NCI-H2029 treated with DMSO at 0.1 percent for 48 hours (cell line): ENCODE data around the gene EHD4.

Experiments
- DNase-seq: peaks from one replicate; lab custom pipeline; 2025; lab: John Stamatoyannopoulos, UW

The EHD4 gene

DNA sequence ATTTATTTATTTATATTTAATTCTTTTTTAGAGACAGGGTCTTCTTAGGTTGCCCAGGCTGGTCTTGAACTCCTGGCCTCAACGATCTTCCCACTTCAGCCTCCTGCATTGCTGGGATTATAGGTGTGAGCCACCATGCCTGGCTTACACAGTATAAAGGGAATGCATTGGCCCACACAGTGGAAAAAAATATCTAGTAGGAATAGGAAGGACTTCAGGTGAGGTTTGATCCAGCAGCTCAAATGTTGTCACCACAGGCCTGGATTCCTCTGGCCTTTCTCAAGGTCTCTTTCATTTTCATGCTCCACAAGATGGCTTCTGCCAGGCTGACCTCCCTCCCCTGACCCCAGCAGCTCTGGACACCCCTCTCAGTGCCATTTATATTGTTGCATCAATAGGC lies 76.4 kb downstream of the EHD4 start:
- no peak for DNase-seq

DNA sequence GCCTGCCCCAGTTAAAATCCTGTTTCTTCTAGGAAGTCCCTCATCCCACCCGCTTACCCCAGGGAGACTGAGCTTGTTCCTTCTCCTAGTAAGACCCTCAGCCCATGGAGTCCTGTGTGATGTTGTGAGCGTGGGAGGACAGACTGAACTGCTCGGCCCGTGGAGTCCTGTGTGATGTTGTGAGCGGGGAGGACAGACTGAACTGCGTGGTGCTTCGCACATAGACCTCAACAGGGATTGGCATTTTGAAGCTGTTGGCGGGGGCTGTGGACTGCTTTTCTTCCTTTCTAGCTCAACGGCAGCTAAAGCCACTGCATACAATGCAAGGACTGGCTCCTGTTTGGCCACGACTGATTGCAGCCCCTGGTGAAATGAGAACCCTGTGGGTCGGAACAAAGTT lies 76.9 kb downstream of the EHD4 start:
- no peak for DNase-seq

DNA sequence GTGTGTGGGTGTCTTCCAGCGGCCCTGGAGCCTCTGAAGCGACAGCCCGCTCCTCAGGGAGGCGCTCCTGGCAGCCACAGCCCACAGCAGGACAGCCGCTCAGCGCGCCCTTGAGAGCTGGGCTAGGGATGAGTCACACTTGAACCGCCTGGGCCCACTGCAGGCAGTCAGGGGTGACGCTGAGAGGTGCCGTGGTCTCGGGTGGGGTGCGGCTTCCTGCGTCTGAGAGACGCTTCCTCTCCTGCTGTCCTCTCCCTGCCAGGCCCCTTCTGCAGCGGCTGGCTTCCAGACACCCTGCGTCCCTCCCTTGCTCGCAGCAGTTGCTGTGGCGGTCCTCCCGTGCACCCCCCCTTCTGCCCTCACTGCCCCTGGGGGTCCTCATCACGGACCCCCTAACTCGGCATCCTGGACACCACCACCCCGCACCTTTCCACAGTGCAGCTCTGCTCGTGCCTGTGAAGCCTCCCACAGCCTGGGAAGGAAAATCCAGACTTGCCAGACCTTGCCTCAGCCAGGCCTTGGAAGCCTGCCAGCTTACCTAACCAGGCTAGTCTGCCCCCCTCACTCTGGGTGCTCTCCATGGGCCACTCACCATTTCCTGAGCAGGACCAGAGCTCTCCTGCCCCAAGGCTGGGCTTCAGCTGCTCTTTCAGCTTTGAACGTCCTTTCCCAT lies 77.4 kb downstream of the EHD4 start:
- DNase-seq: peak; percentile 30

DNA sequence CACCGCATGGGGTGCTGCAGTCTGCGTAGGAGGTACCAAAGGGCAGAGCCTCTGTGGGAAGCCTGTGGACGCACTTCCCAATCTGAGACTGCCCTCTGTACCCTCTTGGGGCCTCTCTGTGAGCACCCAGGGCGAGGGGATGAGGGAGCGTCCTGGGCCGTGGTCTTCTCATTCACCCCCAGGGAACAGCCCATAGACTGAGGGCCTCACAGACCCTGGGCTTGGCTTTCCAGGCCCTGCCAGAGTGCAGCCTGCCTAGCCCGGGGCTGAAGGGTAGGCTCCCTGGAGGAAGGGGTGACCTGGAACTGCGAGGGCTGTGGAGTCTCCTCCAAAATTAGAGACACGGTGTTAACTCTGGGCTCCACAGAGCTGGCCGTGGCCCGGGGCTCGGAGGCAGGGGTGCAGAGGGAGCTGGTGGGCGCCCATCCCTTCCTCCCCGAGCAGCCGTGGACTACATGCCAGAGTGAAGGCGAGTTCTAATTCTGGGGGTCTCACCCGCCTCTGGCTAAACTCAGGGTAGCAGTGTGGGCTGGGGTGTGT lies 78.0 kb downstream of the EHD4 start:
- DNase-seq: no peak

DNA sequence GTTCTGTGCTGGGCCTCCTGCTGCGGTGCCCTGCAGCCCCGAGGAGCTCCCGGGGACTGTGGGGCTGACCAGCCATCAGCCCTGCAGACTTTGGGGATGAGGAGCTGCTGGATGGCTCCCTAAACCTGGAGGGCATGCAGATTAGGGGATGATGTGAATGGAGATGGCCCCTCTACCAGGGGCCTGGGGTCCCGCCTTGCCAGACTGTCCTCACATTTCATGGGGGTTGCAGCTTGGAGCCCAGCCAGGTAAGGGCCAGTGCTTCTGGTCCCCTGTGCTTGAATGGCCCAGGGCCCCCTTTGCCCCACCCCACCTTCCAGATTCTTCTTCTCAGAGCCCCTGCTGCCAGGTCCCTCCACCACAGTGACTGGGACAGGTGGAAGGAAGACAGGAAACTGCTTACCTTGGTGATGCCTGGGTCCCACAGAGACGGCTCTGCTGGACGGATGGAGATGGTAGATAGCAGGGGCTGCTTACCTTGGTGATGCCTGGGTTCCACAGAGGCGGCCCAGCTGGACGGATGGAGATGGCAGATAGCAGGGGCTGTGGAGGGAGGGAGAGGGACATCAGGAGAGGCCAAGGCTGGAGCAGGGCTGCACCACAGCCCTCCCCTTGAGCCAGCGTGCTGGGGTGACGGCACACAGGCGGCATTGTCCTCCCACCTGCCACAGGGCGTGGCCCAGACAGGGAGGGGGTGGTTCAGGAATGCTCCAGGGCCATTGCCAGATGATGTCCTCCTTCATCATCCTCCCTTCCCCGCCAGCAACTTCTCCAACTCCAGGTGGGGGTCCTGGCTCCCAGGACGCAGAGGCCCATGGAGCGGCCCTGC lies 78.7 kb downstream of the EHD4 start, which contains the start of gene SPTBN5:
Gene SPTBN5, minus strand, starts transcription at position 632 of the 829 bp plus-strand sequence. Its CDS starts 556 bp downstream, at position 76.
- no peak for DNase-seq

DNA sequence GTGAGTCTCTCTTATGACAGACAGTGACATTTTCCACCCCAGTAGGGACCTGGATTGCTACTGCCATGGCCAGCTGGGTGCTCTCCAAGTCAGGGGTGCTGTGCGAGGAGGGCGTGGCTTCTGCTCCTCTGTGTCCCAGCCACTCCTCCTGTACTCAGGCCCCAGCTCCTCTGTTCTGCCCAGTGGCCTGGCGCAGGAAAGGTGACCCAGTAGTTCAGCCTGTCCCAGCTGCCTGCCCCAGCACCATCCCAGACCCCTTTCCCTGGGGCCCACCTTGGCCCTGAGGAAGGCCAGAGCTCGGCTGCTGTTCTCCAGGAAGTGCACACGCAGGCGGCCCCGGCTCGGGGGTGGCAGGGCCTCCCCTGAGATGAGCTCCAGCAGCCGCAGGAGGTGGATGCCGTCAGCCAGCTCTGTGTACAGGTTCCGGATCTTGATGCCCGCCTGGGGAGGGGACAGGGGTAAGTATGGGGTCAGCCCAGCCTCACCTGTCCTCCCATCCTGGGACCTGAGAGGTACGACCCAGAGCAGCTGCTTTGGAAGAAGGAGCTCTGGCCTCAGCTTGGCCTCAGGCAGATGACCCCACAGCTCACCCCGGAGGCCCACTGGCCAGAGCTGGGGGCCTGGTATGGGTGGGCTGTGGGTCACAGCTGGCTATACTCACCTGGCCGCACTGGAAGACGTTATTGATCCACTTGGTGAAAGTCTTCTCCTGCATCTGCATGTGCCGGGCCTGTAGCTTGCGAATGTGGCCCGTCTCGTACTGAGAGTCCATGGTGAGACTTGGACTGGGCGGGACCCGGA lies 79.5 kb downstream of the EHD4 start:
- peak; percentile 12 for DNase-seq

DNA sequence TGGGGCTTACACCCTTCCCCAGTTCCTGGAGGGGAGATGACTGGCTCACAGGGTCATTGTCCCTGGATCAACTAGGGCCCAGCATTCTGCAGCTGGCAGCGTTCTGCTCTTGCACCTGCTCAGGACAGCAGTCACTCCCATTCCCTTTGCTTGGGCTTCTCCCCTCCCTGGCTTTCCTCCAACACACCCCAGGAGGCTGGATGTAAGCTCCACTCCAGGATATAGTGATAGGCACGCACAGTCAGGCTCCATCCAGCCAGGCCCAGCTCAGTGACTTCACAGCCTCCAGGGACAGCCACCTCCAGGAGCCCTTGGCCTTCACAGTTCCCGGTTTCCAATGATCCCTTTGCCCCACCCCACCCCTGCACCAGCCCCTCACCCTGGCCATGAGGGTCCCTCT lies 80.4 kb downstream of the EHD4 start:
- DNase-seq: peak; percentile 67

DNA sequence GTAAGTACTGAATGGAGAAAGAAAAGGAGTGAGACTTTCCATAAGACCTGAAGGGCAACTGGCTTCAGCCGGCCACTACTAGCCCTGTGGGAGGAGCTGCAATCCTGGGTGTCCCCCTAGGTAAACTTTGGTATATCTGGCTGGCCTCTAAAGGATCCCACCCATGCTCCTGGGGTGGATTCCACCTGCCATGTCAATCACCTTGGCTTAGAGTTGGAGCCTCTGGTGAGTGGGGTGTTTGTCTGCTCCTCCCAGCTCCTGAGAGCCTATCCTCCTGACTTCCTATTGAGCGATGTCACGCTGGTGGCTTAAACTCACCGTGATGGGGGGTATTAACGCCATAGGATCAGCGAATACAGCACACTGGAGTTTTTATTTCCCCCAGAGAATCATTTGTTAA lies 81.1 kb downstream of the EHD4 start:
- DNase-seq: no peak

DNA sequence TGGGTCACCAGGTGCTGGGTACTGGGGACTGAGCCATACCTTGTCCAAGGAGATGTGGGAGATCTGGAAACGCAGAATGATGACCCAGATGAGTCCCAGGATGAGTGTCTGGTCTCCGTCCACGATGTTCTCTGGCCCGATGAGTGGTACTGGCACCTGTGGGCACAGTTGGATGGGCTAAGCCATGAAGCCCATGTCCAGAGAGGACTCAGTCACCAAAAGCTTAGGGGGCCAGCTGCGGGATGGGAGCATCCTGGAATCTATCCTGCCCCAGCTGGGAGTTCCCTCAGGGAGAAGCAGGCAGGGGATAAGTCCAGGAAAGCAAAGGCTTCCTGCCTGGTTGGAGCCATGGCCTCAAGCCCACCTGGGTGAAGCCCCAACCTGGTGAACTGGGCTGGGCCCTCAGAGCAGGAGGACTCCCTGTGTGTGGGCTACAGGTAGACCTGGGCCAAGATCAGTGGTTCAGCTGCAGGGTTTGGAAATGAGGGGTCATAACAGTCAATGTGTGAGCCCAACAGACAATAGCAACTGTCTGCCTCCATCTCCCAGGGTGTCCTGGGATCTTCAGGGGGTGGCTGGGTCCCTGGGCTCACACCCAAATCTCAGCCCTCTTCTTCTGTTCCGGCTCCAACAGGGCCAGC lies 82.2 kb downstream of the EHD4 start:
- no peak for DNase-seq

DNA sequence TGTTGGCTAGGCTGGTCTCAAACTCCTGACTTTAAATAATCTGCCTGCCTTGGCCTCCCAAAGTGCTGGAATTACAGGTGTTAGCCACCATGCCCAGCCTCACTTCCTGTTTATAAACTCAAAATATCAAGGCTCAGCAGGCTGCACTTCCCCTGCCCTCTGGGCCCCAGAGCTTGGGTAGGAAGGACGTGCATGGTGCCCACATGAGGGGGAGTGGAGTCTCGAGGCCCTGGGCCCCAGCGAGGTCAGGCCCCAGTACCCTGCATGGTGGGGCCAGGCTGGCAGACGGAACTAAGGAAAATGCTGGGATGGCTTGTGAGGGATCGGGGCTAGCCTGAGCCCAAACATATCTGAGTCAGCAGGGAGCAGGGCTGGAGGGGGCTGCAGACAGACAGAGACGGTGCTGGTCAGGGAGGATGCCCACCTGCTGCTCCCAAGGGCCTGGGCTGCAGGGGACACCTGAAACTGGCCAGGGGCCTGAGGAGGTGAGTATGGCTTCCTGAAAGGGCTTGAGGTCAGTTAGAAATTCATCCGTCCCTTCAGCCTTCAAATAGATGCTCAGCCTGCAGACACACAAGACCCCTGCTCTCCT lies 83.6 kb downstream of the EHD4 start:
- no peak for DNase-seq

DNA sequence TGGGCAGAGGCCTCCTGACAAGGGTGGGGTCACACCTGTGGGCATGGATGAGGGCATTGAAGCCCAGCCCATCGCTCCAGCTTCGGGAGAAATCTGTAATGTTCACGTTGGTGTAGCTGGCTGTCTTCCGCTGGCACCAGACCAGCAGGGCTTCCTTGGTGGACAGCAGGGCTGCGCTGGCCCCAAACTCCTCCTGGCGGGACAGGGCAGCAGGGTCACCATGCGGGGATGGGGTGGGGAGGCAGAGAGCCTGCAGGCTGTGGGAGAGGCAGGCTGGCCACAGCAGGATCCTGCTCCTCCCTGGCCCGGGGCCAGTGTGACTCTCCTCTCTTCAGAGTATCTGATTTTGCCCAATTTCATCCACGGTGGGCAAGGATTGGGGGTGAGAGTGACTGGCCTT lies 84.5 kb downstream of the EHD4 start:
- no peak for DNase-seq

DNA sequence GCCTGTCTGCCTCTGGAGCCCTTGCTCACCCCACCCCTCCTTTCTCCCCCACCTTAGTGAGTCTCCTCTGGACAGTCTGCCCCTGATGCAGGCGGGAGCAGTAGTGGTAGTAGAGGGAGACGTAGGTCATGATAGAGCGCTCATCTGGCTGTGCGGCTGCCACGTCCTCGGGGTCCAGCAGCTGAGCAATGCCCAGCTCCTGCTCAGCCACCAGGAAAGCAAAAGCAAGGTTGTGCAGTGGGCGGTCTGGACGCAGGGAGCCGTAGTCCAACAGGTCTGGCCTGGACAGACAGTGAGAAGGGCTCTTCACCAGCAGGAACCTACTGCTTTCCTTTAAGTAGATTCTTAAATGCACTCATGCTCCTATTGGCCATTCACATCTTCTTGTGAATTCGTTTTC lies 85.2 kb downstream of the EHD4 start:
- DNase-seq: no peak

DNA sequence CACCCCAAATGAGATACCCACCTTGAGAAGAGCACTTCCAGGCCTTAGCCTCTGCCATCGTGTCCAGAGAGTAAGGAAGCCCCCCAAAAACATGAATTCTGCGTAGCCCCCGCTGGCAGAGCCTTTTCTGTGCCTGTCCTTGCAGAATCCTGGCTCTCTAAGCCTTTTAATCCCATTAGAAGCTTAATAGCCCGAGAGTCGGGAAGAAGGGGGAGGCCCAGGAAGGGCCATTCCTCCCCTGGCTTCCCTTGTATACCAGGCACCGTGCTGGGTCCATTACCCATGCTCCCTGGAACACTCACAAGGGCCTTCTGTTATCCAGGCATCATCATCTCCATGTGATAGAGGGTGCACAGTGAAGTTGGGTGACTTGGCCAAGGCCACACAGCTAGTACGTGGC lies 85.6 kb downstream of the EHD4 start:
- DNase-seq: no peak

DNA sequence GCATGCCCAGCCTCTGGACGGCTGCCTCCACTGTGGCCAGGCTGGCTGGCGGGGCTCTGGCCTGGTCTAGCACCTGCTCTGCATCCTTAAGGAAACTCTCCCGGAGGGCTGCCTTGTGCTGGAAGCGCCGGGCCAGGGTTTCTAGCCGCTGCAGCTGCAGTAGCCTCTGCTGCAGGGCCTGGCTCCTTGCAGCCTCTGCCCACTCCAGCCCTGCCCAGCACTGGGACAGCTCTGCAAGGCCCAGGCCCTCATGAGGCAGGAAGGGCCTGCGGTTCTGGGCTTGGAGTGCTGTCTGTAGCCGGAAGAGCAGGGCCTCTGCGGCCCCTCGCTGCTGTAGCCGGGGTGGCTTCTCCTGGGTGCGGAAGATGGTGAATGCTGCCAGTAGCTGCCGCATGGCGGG lies 86.5 kb downstream of the EHD4 start:
- no peak for DNase-seq

DNA sequence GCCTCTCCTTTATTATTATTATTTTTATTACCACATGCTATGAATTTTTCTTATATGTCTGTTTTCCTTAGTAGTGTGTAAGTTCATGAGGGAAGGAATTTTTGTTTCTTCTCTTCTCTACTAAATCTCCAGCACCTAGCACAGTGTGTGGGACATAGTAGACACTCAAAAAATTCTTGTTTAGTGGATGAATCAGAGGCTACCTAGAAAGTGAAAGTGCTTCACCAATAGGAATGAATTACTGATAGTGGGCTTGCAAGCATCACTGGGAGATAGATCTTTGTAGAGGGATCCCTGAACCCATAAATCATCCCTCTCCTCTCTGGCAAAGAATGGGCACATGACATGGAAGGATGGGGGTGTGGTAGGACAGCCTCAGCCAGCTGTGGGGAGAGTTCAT lies 87.0 kb downstream of the EHD4 start:
- DNase-seq: no peak

DNA sequence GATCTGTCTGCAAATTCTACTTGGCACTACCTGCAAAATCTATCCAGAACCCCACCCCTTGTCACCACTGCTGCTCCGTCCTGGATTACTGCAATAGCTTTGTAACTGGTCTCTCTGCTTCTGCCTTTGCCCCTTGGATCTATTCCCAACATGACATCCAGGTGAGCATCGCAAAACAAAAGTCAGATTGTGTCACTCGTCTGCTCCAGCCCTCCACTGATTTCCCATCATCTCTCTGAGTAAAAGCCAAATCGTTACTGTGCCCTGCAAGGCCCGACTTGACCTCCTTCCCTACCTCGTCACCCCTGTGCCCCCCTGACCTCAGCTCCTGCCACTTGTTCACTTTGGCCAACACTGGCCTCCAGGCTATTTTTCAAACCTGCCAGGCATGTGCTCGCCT lies 87.9 kb downstream of the EHD4 start:
- no peak for DNase-seq

DNA sequence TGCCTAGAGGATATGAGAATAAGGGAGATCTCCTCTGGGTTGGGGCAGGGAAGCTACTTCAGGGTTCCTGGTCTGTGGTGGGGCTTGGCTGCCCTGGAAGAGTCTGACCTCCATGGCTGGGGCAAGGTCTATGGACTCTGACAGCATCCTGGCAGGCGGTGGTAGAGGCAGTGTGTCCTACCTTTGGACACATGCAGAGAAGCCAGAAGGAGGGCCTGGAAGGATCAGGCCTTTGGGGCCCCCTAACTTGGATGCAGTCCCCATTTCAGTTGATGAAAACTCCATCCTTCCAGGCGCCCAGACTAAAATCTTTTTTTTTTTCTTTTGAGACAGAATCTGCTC lies 88.9 kb downstream of the EHD4 start:
- no peak for DNase-seq

DNA sequence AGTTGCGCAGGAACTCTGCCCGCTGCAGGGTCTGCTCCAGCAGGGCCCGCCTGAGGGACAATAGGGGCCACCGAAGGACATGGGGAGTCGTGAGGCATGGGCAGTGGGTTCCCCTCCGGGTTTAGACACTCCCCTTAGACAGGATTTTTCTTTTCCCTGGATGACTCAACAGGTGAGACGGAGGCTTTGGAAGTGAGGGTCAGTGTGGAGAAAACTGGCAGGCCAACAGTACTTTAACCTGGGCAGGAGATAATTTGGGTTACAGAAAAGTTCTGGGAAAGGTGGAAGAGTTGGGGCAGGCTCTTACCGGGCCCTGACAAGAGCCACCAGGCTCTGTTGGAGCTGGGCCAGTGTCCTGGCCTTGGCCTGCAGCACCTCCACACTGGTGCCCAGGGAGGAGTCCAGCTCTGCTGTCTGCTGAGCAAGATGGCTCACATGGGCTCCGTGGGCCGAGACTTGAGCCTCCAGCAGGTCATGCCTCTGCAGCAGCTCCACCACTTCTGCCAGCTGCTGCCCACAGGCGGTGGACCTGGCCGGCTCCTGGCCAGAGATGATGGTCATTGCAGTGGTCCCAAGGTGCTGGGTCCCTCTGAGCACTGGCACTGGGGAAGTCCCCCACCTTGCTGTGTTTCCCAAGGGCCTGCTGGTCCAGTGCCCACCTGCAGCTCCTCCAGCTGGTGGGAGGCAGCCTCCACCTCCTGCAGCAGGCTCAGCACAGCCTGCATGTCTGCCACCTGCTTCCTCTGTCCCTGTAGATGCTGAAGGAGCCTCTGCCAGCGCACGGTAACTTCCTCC lies 89.5 kb downstream of the EHD4 start:
- no peak for DNase-seq

DNA sequence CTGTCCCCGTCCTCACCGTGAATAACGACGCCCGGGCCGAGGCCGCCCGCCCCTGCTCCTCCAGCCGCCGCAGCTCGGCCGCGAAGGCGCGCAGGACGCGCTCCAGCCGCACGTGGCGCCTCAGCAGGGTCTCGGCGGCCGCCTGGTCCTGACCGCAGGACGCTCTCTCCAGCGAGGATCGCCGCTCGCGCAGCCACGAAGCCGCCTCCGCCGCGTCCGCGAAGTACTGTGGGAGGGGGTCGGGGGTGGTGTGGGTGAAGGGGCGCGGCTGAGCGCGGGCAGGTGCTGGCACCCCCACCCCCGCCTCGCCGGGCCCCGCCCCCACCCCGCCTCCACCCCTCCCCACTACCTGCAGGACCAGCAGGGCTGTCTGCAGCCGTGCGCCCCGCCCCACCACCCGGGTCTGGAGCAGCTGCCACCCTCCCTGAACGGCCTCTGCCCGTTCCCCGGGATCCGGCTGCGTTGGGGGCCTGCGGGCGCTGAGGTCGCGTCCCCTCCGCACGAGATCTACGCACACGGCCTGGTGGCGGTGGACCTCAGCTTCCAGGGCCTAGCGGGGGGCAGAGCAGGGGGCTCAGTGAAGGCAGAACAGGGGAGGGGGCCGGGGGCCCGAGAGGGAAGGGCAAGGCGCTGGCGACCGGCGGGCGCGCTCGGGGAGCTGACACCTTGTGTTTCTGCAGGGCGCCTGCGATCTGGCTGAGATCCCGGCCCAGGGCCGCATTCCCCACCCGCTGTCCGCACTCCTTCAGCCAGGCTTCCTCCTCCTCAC lies 90.3 kb downstream of the EHD4 start:
- no peak for DNase-seq

DNA sequence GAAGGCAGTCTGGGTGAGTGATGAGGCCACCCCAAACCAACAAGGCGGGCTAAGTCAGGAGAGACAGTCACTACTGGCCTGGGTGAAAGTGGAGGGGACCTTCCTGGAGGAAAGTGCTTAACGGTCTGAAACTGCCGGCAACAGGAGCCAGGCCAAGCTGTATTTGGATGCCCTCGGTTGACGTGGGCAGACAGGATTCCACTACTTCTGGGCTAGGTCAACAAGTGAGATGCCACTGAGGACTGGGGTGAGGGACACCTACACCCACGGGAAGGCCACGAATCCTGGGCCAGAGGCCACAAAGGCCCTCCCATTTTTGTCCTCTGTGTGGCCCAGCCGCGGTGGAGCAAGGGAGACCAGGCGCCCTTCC lies 90.8 kb downstream of the EHD4 start:
- DNase-seq: no peak
